GM12878 (cell line): Measurements from ENCODE around the gene ARHGAP26. TPM values are rescaled to one million over a fixed set of nuclear protein-coding genes. Genes with fewer than 3 reads are reported as not detected.
A peak's percentile ranks its signal among the peaks of the same experiment; 100 is the strongest.

Experiments used
- ATF7 ChIP-seq: fragments of 450-650 bp; IDR thresholded peaks from 2 replicates; pipeline ENCODE4 v1.6.1; 2016; ENCODE audit warnings: low read depth, mild to moderate bottlenecking
- CHD2 ChIP-seq: IDR thresholded peaks from 2 replicates; pipeline ENCODE4 v1.6.1; 2011; ENCODE audit warnings: low read depth, low read length, improper control_type of control experiment, borderline replicate concordance
- CREB1 ChIP-seq: IDR thresholded peaks from 2 replicates; pipeline ENCODE4 v1.6.1; 2012; ENCODE audit warnings: low read depth, mild to moderate bottlenecking, inconsistent platforms
- EGR1 ChIP-seq, 2 experiments: IDR thresholded peaks; 1 replicate in 1 of 2; 2 replicates in 1 of 2; pipeline ENCODE4 v1.6.1; 2011 to 2012; ENCODE audit warnings: low read depth in 2 of 2, low read length in 2 of 2, borderline replicate concordance in 1 of 2, mild to moderate bottlenecking in 1 of 2, moderate library complexity in 1 of 2
- ETV6 ChIP-seq, 2 experiments: fragments of 450-650 bp in 1 of 2; IDR thresholded peaks in 1 of 2; conservative IDR thresholded peaks in 1 of 2; 2 replicates each; pipeline ENCODE4 v1.6.1; 2014; ENCODE audit warnings: antibody characterized with exemption in 1 of 2, borderline replicate concordance in 1 of 2, low read depth in 1 of 2, mild to moderate bottlenecking in 1 of 2, moderate library complexity in 1 of 2
- MEF2A ChIP-seq: IDR thresholded peaks from 2 replicates; pipeline ENCODE4 v1.6.1; 2011; ENCODE audit warnings: low read depth, mild to moderate bottlenecking, low read length, moderate library complexity; ENCODE audit not compliant: insufficient read depth
- MEF2B ChIP-seq: fragments of 450-650 bp; IDR thresholded peaks from 2 replicates; pipeline ENCODE4 v1.6.1; 2018; ENCODE audit warnings: mild to moderate bottlenecking, moderate library complexity; ENCODE audit not compliant: partially characterized antibody, poor library complexity, severe bottlenecking
- MXI1 ChIP-seq: fragments of 150-350 bp; IDR thresholded peaks from 2 replicates; pipeline ENCODE4 v1.6.1; 2011; ENCODE audit warnings: low read depth, mild to moderate bottlenecking, inconsistent platforms, low read length, improper control_type of control experiment
- MYB ChIP-seq: fragments of 150-350 bp; IDR thresholded peaks from 2 replicates; pipeline ENCODE4 v1.6.1; 2014; ENCODE audit warnings: mild to moderate bottlenecking, low read depth, low read length, borderline replicate concordance
- NFIC ChIP-seq: IDR thresholded peaks from 2 replicates; pipeline ENCODE4 v1.6.1; 2012; ENCODE audit warnings: low read depth, mild to moderate bottlenecking, inconsistent platforms, low read length, moderate library complexity
- NFYA ChIP-seq: IDR thresholded peaks from 2 replicates; pipeline ENCODE4 v1.6.1; 2011; ENCODE audit warnings: low read depth, mild to moderate bottlenecking, low read length, improper control_type of control experiment, borderline replicate concordance
- POLR2A ChIP-seq: IDR thresholded peaks from 2 replicates; pipeline ENCODE4 v1.6.1; 2011; ENCODE audit warnings: low read depth, mild to moderate bottlenecking, low read length
- POLR2AphosphoS5 ChIP-seq: IDR thresholded peaks from 2 replicates; pipeline ENCODE4 v1.6.1; 2011; ENCODE audit warnings: mild to moderate bottlenecking, low read length, inconsistent platforms
- POU2F2 ChIP-seq: IDR thresholded peaks from 3 replicates; pipeline ENCODE4 v1.6.1; 2011; ENCODE audit warnings: low read depth, mild to moderate bottlenecking, low read length, borderline replicate concordance
- SKIL ChIP-seq: fragments of 450-650 bp; IDR thresholded peaks from 2 replicates; pipeline ENCODE4 v1.6.1; 2017; ENCODE audit warnings: mild to moderate bottlenecking, low read depth, inconsistent platforms; ENCODE audit not compliant: poor library complexity, severe bottlenecking
- SMAD1 ChIP-seq: fragments of 450-650 bp; IDR thresholded peaks from 2 replicates; pipeline ENCODE4 v1.6.1; 2018; ENCODE audit warnings: mild to moderate bottlenecking, low read depth; ENCODE audit not compliant: partially characterized antibody
- SPI1 ChIP-seq: IDR thresholded peaks from 2 replicates; pipeline ENCODE4 v1.6.1; 2011; ENCODE audit warnings: low read depth, mild to moderate bottlenecking, low read length, moderate library complexity, borderline replicate concordance; ENCODE audit not compliant: insufficient read depth
- SREBF2 ChIP-seq: IDR thresholded peaks from 2 replicates; pipeline ENCODE4 v1.6.1; 2012; ENCODE audit warnings: mild to moderate bottlenecking, low read length
- STAT3 ChIP-seq: IDR thresholded peaks from 2 replicates; pipeline ENCODE4 v1.6.1; 2011; ENCODE audit warnings: low read depth, low read length, improper control_type of control experiment
- USF1 ChIP-seq: IDR thresholded peaks from 2 replicates; pipeline ENCODE4 v1.6.1; 2011; ENCODE audit warnings: borderline replicate concordance, low read depth, mild to moderate bottlenecking, moderate library complexity, mixed read lengths, low read length; ENCODE audit not compliant: insufficient read depth; ENCODE audit errors: extremely low read length
- ZNF384 ChIP-seq: IDR thresholded peaks from 2 replicates; pipeline ENCODE4 v1.6.1; 2012; ENCODE audit warnings: low read depth, mild to moderate bottlenecking, low read length, improper control_type of control experiment, borderline replicate concordance
- ZNF687 ChIP-seq: fragments of 450-650 bp; IDR thresholded peaks from 2 replicates; pipeline ENCODE4 v1.6.1; 2017; ENCODE audit warnings: mild to moderate bottlenecking, moderate library complexity
- polyA plus RNA-seq, 11 experiments: library from polyadenylated mRNA; depleted of rRNA in 4 of 11; unstranded in 6 of 11; stranded (reverse) in 5 of 11; fragments of >200 nt; fragmentation: Nextera tagmentation in 4 of 11; fragmentation: Illumina TruSeq in 1 of 11; extraction: Ambion mirVana in 4 of 11; extraction: Trizol in 1 of 11; gene quantifications; 1 replicate in 1 of 11; 2 replicates in 10 of 11; pipeline versions ENCODE4 v1.2.1 to v1.2.3, GENCODE V29; 2011 to 2016; ENCODE audit warnings: inconsistent platforms in 2 of 11, missing spikeins in 2 of 11, low read depth in 1 of 11
- total RNA-seq, 4 experiments: library from RNA; depleted of rRNA in 3 of 4; stranded (reverse); fragments of >200 nt in 3 of 4; fragmentation: Illumina TruSeq in 1 of 4; extraction: Trizol in 1 of 4; gene quantifications; 2 replicates each; pipeline versions ENCODE4 v1.2.1 to v1.2.3, GENCODE V29; 2013 to 2021

Gene ARHGAP26
- total and polyA plus RNA-seq, 10 of the 15 experiments (the other 5 are each of a cell fraction or from before 2014, with no cell fraction given): 9.4 to 41.5 (median 19.3) TPM

- TF ChIP-seq ZNF687 (peak; percentile 58), ETV6 (conservative IDR thresholded peaks at IDR 0.05 in 1 of 2, IDR thresholded peaks at IDR 0.05 in 1 of 2; ENCODE audit: borderline replicate concordance in 1 of 2, low read depth in 1 of 2) (peak in 1 of 2 experiments; percentile 45; a peak in 2 of 4 replicates), POLR2AphosphoS5 (peak; percentile 73), STAT3 (0 out of 2 replicates have a peak, but pooled peaks have one; percentile 29), SPI1 (no peak; the same call in 1 of the 2 replicates), SREBF2 (no peak), POU2F2 (peak; percentile 68; the same call in 1 of the 3 replicates), NFYA (no peak), POLR2A (peak; percentile 46), MXI1 (peak; percentile 77), ATF7 (peak; percentile 79), ZNF384 (peak; percentile 99), EGR1 (IDR thresholded peaks at IDR 0.05; ENCODE audit: borderline replicate concordance in 1 of 2, low read depth in 2 of 2, low read length in 2 of 2) (peak in 1 of 2 experiments; percentile 35; a peak in 1 of 3 replicates), MEF2B (peak; percentile 97), NFIC (peak; percentile 90), MYB (no peak), CREB1 (no peak), MEF2A (peak; percentile 31; the same call in 1 of the 2 replicates), USF1 (no peak), SKIL (no peak), CHD2 (no peak), SMAD1 (peak; percentile 96)
Measured at GRCh38 chr5:143182901-143183820, 413.0 kb downstream of the ARHGAP26 start (continued).
